ENCODE data around the gene MAP3K1. TPM values are rescaled to one million over a fixed set of nuclear protein-coding genes. Genes with fewer than 3 reads are reported as not detected.

MAP3K1 gene
- polyA plus RNA-seq, 1 experiment: 7.7 TPM

DNA sequence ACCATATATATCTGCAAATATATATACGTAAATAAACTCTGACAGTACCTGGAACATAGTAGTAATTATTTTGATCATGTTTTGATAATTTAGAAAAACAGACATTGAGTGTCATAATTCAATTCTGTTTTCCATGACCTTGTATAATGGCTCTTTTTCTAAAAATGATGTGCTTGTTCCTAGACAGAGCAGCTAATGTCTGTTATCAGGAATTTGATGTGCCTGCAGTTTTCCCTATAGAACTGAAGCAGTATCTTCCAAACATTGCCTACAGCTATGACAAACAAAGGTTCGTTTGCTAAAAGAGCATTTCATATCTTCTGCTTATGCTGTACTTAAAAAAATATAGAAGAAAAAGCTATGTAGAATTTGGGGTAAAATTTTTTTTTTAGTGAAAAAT, 99.3 kb downstream of the MAP3K1 start:
- TF ChIP-seq, protein P1, sequence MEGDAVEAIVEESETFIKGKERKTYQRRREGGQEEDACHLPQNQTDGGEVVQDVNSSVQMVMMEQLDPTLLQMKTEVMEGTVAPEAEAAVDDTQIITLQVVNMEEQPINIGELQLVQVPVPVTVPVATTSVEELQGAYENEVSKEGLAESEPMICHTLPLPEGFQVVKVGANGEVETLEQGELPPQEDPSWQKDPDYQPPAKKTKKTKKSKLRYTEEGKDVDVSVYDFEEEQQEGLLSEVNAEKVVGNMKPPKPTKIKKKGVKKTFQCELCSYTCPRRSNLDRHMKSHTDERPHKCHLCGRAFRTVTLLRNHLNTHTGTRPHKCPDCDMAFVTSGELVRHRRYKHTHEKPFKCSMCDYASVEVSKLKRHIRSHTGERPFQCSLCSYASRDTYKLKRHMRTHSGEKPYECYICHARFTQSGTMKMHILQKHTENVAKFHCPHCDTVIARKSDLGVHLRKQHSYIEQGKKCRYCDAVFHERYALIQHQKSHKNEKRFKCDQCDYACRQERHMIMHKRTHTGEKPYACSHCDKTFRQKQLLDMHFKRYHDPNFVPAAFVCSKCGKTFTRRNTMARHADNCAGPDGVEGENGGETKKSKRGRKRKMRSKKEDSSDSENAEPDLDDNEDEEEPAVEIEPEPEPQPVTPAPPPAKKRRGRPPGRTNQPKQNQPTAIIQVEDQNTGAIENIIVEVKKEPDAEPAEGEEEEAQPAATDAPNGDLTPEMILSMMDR (IDR thresholded peaks at IDR 0.05; ENCODE audit: low read depth, low read length): no peak
- H3K27ac ChIP-seq (ENCODE audit: low read depth, low read length): no peak overlapping the region
- H3K27me3 ChIP-seq (ENCODE audit: control insufficient read depth, insufficient read depth, low read length): no peaks in the 10 kb centered on the region
- ChIA-PET CTCF (interaction anchor here (1.4 kb wide), 1 partner anchor 14 kb away, joined by 3 read pairs; no protein-coding TSS in a partner anchor), POLR2A (no interaction called here)
- H3K9me3 ChIP-seq (ENCODE audit: control insufficient read depth, insufficient read depth, low read length): no peaks in the 10 kb centered on the region
- no peak for DNase-seq (ENCODE audit: low read depth, low spot score)
- H3K4me3 ChIP-seq (ENCODE audit: low read depth, low read length): no peak overlapping the region

DNA sequence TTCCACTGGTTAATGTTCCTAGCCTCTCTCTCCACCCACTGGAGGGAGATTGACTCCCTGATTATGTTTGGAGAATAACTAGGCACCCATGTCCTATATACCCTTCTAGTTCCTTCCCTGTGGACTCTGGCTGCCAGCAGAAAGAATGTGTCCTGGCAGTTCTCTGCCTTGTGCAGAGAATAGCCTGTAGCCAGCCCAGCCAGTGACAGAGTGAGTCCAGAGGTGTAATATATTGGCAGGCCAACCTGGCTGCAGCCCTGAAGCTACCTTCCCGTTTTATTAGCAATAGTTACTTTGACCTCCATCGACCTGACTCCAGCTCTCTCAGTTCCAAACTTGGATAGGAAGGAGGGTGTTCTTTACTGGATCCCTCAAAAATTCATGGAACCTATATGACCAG, 102.2 kb downstream of the MAP3K1 start:
- ChIA-PET POLR2A (interaction anchor here (1.2 kb wide), 1 partner anchor 8 kb away, joined by 5 read pairs; the partner anchor contains the start of gene SETD9), CTCF (interaction anchor here (0.7 to 1.0 kb wide), 3 partner anchors 221 to 302 kb away, joined by 3 to 4 read pairs (median 4); no protein-coding TSS in a partner anchor)
- TF ChIP-seq, protein P1 (IDR thresholded peaks at IDR 0.05; ENCODE audit: low read depth, low read length): no peak
- no peaks in the 10 kb centered on the region for H3K27me3 ChIP-seq (ENCODE audit: control insufficient read depth, insufficient read depth, low read length)
- DNase-seq (ENCODE audit: low read depth, low spot score): no peak
- H3K27ac ChIP-seq (ENCODE audit: low read depth, low read length): no peak overlapping the region
- no peaks in the 10 kb centered on the region for H3K9me3 ChIP-seq (ENCODE audit: control insufficient read depth, insufficient read depth, low read length)
- H3K4me3 ChIP-seq (ENCODE audit: low read depth, low read length): no peak overlapping the region

DNA sequence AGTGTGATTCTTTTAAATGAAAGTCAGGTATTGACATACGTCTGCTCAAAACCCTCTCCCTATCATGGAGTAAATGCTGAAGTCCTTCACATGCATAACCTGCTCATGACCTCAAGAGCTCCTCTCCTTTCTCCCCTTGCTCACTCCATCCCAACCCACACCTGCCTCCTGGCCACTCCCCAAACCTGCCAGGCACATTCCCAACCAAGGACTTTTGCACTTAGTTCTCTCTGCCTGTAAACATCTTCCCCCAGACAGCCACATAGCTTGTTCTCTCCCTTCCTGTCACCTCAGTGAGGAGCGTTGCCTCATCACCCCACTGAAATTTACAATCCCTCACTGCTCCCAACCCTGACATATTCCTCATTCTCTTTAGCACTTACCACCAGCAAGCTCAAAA, 102.7 kb downstream of the MAP3K1 start:
- POLR2A ChIA-PET: interaction anchor here (0.7 to 1.2 kb wide), 2 partner anchors 8 to 33 kb away, joined by 3 to 5 read pairs; partner anchors contain the start of gene SETD9
- H3K27me3 ChIP-seq (ENCODE audit: control insufficient read depth, insufficient read depth, low read length): no peaks in the 10 kb centered on the region

DNA sequence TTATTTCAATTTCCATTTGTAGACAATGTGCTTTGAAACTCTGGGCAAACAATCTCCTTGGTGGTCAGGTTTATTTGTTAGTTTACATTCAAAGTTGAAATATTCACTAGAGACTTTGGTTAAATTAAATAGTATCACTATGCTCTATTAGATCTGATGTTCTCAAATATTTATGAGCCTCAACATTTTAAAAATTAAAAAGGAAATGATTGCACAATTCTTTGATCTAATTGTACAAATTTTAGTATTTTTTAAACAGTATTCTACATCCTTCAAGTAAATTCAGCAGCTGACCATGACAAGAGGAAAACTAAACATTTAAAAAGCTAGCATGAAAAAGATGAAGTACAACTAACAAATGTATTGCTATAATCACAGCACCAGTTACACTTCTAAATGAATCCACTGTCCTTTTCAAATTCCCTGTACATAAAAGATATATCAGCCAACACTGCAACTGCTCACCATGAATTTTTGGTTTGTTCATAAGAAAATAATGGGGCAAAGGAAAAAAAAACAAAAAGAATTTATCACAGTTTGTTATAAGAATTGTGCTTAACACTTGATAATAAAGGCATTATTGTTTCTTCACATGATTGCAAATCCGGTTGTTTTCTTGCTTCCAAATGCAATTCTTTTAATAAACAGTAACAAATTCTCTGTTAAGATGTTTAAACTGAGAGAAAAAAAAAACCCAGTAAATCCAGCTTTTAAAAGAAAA, 104.8 kb downstream of the MAP3K1 start:
- Histone ChIP-seq H3K9me3 (ENCODE audit: control insufficient read depth, insufficient read depth, low read length) (no peaks in the 10 kb centered on the region), H3K4me3 (ENCODE audit: low read depth, low read length) (no peak overlapping the region), H3K27ac (ENCODE audit: low read depth, low read length) (no peak overlapping the region), H3K27me3 (ENCODE audit: control insufficient read depth, insufficient read depth, low read length) (no peaks in the 10 kb centered on the region)
- DNase-seq (ENCODE audit: low read depth, low spot score): no peak
- TF ChIP-seq, protein P1 (IDR thresholded peaks at IDR 0.05; ENCODE audit: low read depth, low read length): no peak
- ChIA-PET POLR2A (no interaction called here), CTCF (interaction anchor here (0.7 to 1.7 kb wide), 4 partner anchors 16 to 649 kb away, joined by 3 to 8 read pairs (median 4); no protein-coding TSS in a partner anchor)

More for the DNA sequence above, 102.7 kb downstream of the MAP3K1 start:
- Histone ChIP-seq H3K9me3 (ENCODE audit: control insufficient read depth, insufficient read depth, low read length) (no peaks in the 10 kb centered on the region), H3K27ac (ENCODE audit: low read depth, low read length) (no peak overlapping the region), H3K4me3 (ENCODE audit: low read depth, low read length) (no peak overlapping the region)
- TF ChIP-seq, protein P1 (IDR thresholded peaks at IDR 0.05; ENCODE audit: low read depth, low read length): no peak
- CTCF ChIA-PET: interaction anchor here (0.7 to 1.1 kb wide), 2 partner anchors 16 to 302 kb away, joined by 3 read pairs; no protein-coding TSS in a partner anchor
- DNase-seq (ENCODE audit: low read depth, low spot score): no peak

DNA sequence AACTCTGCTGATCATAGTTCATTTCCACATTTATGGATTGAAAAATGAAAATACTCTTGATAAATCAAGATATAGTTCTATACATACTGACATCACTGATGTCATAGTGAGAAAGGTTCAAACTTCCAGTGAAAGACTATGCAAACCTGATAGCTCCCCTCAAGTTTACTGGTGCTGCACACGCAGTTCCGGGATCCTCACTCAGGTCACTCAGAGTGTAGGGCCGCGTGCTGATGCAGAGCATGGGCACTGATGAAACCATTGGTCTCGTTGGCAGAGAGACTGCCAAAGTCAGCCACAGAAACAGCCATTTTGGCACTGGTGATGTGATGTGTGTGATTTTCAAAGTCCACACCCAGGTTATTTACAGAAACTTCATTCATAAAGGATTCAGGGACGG, 107.6 kb downstream of the MAP3K1 start:
- no peak for DNase-seq (ENCODE audit: low read depth, low spot score)
- Histone ChIP-seq H3K4me3 (ENCODE audit: low read depth, low read length) (no peak overlapping the region), H3K27me3 (ENCODE audit: control insufficient read depth, insufficient read depth, low read length) (no peaks in the 10 kb centered on the region), H3K9me3 (ENCODE audit: control insufficient read depth, insufficient read depth, low read length) (no peaks in the 10 kb centered on the region), H3K27ac (ENCODE audit: low read depth, low read length) (no peak overlapping the region)
- ChIA-PET CTCF (no interaction called here), POLR2A (no interaction called here)
- TF ChIP-seq, protein P1 (IDR thresholded peaks at IDR 0.05; ENCODE audit: low read depth, low read length): no peak
